ENCODE measurements around the gene MDM1.

Gene MDM1

DNA sequence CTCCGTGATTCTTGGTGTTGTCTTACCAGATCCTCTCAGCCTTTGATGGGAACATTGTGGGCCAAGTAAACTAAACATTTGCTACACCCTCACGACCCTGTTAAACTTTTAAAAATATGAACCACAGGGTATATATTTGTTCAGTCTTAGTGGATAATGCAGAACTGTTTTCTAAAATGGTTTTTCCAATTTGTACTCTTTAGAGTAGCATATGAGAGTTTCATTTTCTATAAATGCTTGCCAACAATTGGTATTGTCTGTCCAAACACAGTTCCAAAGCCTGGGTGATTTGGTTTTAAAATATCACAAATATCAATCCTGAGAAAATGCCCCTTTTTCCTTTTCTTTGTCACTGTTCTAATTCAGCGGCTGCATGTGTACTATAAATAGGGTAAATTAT lies 72.0 kb downstream of the MDM1 start:
- no peak overlapping the region for H3K4me3 ChIP-seq (replicated peaks; ENCODE audit: low read depth, low read length)
- TF ChIP-seq, protein P1, sequence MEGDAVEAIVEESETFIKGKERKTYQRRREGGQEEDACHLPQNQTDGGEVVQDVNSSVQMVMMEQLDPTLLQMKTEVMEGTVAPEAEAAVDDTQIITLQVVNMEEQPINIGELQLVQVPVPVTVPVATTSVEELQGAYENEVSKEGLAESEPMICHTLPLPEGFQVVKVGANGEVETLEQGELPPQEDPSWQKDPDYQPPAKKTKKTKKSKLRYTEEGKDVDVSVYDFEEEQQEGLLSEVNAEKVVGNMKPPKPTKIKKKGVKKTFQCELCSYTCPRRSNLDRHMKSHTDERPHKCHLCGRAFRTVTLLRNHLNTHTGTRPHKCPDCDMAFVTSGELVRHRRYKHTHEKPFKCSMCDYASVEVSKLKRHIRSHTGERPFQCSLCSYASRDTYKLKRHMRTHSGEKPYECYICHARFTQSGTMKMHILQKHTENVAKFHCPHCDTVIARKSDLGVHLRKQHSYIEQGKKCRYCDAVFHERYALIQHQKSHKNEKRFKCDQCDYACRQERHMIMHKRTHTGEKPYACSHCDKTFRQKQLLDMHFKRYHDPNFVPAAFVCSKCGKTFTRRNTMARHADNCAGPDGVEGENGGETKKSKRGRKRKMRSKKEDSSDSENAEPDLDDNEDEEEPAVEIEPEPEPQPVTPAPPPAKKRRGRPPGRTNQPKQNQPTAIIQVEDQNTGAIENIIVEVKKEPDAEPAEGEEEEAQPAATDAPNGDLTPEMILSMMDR (IDR thresholded peaks at IDR 0.05; ENCODE audit: low read length, missing control alignments), result no peak
- no peak for DNase-seq (ENCODE audit: low read depth)

DNA sequence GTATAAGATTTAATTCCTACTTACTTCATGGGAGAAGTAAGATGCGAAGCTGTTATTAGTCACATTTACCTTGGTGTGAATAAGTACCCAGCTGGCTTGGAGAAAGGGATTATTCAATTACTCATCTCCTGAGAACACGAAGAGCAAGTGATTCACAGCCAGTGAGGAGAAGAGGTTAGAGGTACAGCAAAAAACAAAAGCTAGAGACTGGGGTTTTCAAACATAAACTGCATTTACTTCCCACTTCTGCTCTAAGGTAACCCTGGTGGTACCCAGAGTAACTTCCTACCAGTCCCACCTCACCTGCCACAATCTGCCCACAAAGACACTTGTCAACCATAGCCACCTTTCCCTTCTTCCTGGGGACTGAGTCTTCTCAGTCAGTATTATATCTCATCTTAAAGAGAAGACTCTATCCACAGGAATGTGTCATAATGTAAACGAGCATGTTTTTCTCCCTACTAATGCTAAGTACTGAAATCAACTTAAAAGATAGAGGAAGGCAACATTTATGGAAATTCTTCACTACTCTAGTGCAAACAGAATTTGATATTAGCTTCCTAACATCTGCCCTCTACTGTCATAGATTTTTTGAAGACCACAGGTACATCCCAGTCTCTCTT lies 72.7 kb downstream of the MDM1 start:
- DNase-seq (ENCODE audit: low read depth), result peak; percentile 65
- H3K4me3 ChIP-seq (replicated peaks; ENCODE audit: low read depth, low read length), result no peak overlapping the region
- TF ChIP-seq, protein P1 (IDR thresholded peaks at IDR 0.05; ENCODE audit: low read length, missing control alignments), result no peak

DNA sequence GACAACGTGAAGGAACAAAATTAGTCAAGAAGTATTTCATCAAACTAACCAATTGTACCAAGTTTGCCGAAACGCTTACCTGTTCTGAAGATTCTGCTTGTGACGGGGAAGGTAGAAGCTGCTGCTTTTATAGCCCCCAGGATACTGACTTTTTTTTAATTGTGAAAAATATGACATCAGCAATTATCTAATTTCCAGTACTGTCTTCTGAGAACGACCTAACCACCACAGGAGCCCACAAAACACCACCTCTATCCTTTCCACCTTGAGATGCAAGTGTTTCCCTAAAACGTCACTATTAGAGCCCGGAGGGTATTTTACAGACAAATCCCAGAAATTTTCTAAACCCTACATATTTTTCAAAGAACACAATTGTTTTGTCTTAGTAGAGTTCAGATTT lies 78.7 kb downstream of the MDM1 start, which contains the start of gene IL22:
IL22 (minus strand) TSS at position 101 of the 400 bp plus-strand sequence. CDS start 156 bp downstream, outside the sequence.
- TF ChIP-seq, protein P1 (IDR thresholded peaks at IDR 0.05; ENCODE audit: low read length, missing control alignments), result no peak
- no peak for DNase-seq (ENCODE audit: low read depth)
- H3K4me3 ChIP-seq (replicated peaks; ENCODE audit: low read depth, low read length), result no peak within 1 kb of the TSS

DNA sequence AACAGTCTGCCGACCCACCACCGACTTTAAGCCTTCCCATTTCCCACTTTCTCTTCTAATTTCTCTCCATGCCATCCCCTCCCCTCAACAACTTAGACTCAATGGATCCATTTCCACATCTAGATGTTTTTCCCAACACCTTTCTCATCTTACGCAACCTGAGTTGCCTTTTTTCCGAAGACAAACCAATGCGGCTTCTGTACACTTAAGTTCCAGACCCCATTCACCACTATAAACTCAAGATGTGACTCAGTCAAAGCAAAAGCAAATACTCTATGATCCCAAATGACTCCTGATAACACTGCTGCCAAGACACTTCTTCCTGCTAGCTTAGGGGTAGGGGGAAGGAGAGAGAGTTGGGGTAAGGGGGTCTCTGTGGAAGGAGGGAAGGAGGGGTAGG lies 80.1 kb downstream of the MDM1 start:
- TF ChIP-seq, protein P1 (IDR thresholded peaks at IDR 0.05; ENCODE audit: low read length, missing control alignments), result no peak
- H3K4me3 ChIP-seq (replicated peaks; ENCODE audit: low read depth, low read length), result no peak overlapping the region
- no peak for DNase-seq (ENCODE audit: low read depth)

DNA sequence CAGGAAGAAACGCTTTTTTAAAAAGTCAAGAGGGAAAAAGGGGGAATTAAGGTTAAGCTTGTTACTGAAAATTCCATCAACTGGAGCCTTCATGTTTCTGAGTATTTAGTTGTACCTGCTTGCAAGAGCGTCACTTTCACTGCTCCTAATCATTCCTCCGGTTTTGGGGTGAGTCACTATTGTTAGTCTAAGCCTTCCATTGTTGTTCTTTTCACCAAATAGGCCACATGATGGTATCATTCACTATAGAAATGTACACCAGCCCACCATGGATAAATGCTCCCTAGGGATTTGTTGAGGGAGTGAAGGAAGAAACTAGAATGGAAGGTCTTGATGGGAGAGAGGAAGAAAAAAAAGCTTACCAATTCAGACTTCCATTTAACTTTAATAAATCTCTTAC lies 81.7 kb downstream of the MDM1 start:
- no peak overlapping the region for H3K4me3 ChIP-seq (replicated peaks; ENCODE audit: low read depth, low read length)
- TF ChIP-seq, protein P1 (IDR thresholded peaks at IDR 0.05; ENCODE audit: low read length, missing control alignments), result no peak
- DNase-seq (ENCODE audit: low read depth), result no peak

DNA sequence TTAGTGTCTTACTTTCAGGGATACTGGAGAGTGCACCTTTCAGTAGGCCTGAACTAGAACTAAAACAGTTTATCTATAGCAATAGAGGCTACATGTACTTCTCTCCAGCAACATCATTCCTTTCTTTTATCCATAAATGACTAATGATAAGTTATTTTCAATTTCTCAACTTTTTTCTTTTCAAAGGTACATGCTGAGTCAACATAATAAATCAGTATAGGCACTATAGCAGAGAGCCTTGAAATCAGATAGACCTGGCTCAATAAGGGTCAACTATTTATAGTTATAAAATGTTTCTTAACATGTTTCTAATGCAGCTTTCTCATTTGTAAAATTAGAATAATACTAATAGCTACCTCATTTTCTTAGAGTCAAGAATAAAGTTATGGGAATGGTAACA lies 84.4 kb downstream of the MDM1 start:
- no peak for DNase-seq (ENCODE audit: low read depth)
- no peak overlapping the region for H3K4me3 ChIP-seq (replicated peaks; ENCODE audit: low read depth, low read length)
- TF ChIP-seq, protein P1 (IDR thresholded peaks at IDR 0.05; ENCODE audit: low read length, missing control alignments), result no peak

DNA sequence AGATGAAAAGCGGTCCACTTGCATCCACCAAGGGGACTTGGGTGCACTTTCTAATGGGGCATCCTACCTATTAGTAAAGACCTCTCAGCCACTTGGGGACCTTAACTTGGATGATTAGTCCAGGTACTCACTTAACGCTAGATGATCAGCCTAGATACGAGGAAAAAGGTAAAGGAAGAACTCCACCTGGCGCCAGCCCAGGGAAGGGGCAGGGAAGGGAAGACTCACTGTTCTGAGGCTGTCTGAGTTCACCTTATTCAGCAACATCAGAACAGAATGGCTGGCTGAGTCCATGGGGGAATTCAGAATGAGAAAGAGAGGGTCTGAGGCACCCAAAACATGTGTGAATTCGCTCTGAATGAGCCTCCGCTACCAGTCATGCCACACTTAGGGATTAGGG lies 85.8 kb downstream of the MDM1 start:
- no peak overlapping the region for H3K4me3 ChIP-seq (replicated peaks; ENCODE audit: low read depth, low read length)
- no peak for DNase-seq (ENCODE audit: low read depth)
- TF ChIP-seq, protein P1 (IDR thresholded peaks at IDR 0.05; ENCODE audit: low read length, missing control alignments), result no peak

Measured in fibroblast of pulmonary artery (primary cell).